ENCODE data around the gene SEC24C. TPM values are rescaled to one million over a fixed set of nuclear protein-coding genes. Genes with fewer than 3 reads are reported as not detected.

SEC24C gene
- total and polyA plus RNA-seq, 2 of the 4 experiments (the other 2 are of a cell fraction), result 74.2 to 88.9 TPM

GRCh38 chr10:73816917-73817729 lies 73.0 kb downstream of the SEC24C start:
- Histone ChIP-seq H4K8ac (ENCODE audit: low read depth in 2 of 2, low read length in 2 of 2) (peak overlapping the region; percentile 49 to 82; a peak in 3 of 4 replicates), H3K36me3 (ENCODE audit: control insufficient read depth, insufficient read depth, low read length) (peaks cover 29% of the 10 kb centered on the region), H3K14ac (replicated peaks; ENCODE audit: low read depth, low read length) (peak overlapping the region; percentile 94), H4K91ac (ENCODE audit: insufficient read depth, low read depth, low read length) (peak overlapping the region; percentile 95), H2AK9ac (replicated peaks; ENCODE audit: low read depth, low read length, poor library complexity) (peak overlapping the region; percentile 35), H3K27ac (ENCODE audit: insufficient read depth, low read length) (peak overlapping the region; percentile 88), H2BK5ac (ENCODE audit: low read depth, low read length, poor library complexity, severe bottlenecking) (peak overlapping the region; percentile 61), H3K18ac (ENCODE audit: low read depth, low read length) (peak overlapping the region; percentile 83), H2BK120ac (ENCODE audit: low read depth, low read length) (peak overlapping the region; percentile 89), H3K9me3 (ENCODE audit: control insufficient read depth, insufficient read depth, low read length) (no peaks in the 10 kb centered on the region), H2BK20ac (ENCODE audit: low read depth, low read length) (peak overlapping the region; percentile 82; the same call in 1 of the 2 replicates), H3K9me1 (ENCODE audit: insufficient read depth, low read length) (peaks cover 10% of the 10 kb centered on the region; the same call in 1 of the 2 replicates), H4K20me1 (ENCODE audit: insufficient read depth, low read length) (no peaks in the 10 kb centered on the region), H2AFZ (replicated peaks; ENCODE audit: low read length, poor library complexity) (peak overlapping the region; percentile 68), H3K56ac (ENCODE audit: extremely low read depth, insufficient read depth, low read length) (peak overlapping the region; percentile 71), H4K5ac (ENCODE audit: low read depth, low read length) (peak overlapping the region; percentile 89), H3K4me3 (ENCODE audit: insufficient read depth, low read depth, low read length) (no peak overlapping the region), H3K23ac (ENCODE audit: low read depth, low read length) (peak overlapping the region; percentile 28; the same call in 1 of the 2 replicates), H3K4ac (ENCODE audit: low read depth, low read length) (peak overlapping the region; percentile 84), H3K9ac (ENCODE audit: low read depth, low read length) (no peak overlapping the region), H2AK5ac (ENCODE audit: low read depth, low read length) (peak overlapping the region; percentile 94), H2BK15ac (ENCODE audit: low read depth, low read length) (peak overlapping the region; percentile 95; the same call in 2 of the 3 replicates), H3K79me1 (ENCODE audit: low read depth in 1 of 2, low read length in 2 of 2) (peaks cover 0 to 9% of the 10 kb centered on the region in 2 experiments; a peak in 1 of 4 replicates), H3K27me3 (ENCODE audit: control insufficient read depth, insufficient read depth, low read length) (no peaks in the 10 kb centered on the region), H3K4me1 (ENCODE audit: control insufficient read depth, insufficient read depth, low read length) (peaks cover 10% of the 10 kb centered on the region), H3K4me2 (ENCODE audit: low read depth, low read length) (no peak overlapping the region)
- dilution Hi-C loops (cut with HindIII; ENCODE audit: low sequenced_read_pairs, unreplicated experiment), result no loop called here
- no peak for DNase-seq
- no TSS peak for BruUV-seq (replicated peaks)
- POLR2A ChIA-PET (ENCODE audit: unreplicated experiment), result interaction anchor here (0.5 kb wide), 1 partner anchor 234 kb away, joined by 17 read pairs; no protein-coding TSS in a partner anchor
- CTCF ChIA-PET, result no interaction called here
- no CpG with 5 or more reads among the region's 10 CpGs for WGBS, 2 experiments (ENCODE audit: extremely low coverage in 2 of 2, insufficient read length in 1 of 2)
- in situ Hi-C loops (cut with MboI; ENCODE audit: low sequenced_read_pairs), result no loop called here
- ATAC-seq (ENCODE audit: low read depth), result no peak
- intact Hi-C loops (cut with micrococcal nuclease), result no loop called here
- TF ChIP-seq CHD1 (IDR thresholded peaks at IDR 0.05; ENCODE audit: low read depth, low read length) (no peak), CTCF (conservative IDR thresholded peaks at IDR 0.05; ENCODE audit: low read depth, low read length) (no peak), POLR2A (IDR thresholded peaks at IDR 0.05; ENCODE audit: low read depth, low read length) (no peak), MAZ (IDR thresholded peaks at IDR 0.05; ENCODE audit: borderline replicate concordance, low read depth, low read length) (no peak), CEBPB (IDR thresholded peaks at IDR 0.05; ENCODE audit: low read depth, low read length) (no peak), SMC3 (IDR thresholded peaks at IDR 0.05; ENCODE audit: low read depth, low read length) (no peak), BHLHE40 (IDR thresholded peaks at IDR 0.05; ENCODE audit: low read depth, low read length) (no peak), MAFK (IDR thresholded peaks at IDR 0.05; ENCODE audit: low read depth, low read length) (no peak), RAD21 (IDR thresholded peaks at IDR 0.05; ENCODE audit: low read length) (no peak), RCOR1 (IDR thresholded peaks at IDR 0.05; ENCODE audit: insufficient replicate concordance, low read length) (no peak), FOS (IDR thresholded peaks at IDR 0.05; ENCODE audit: low read depth, low read length) (no peak), MXI1 (IDR thresholded peaks at IDR 0.05; ENCODE audit: borderline replicate concordance, low read depth, low read length) (no peak), USF2 (IDR thresholded peaks at IDR 0.05; ENCODE audit: low read depth, low read length) (no peak), RFX5 (IDR thresholded peaks at IDR 0.05; ENCODE audit: low read depth, low read length) (no peak), NFE2L2 (IDR thresholded peaks at IDR 0.05; ENCODE audit: low read depth, low read length) (no peak)

All from IMR-90 (cell line).